ENCODE measurements around the gene EFCAB7. TPM values are rescaled to one million over a fixed set of nuclear protein-coding genes. Genes with fewer than 3 reads are reported as not detected.

EFCAB7 gene
- total RNA-seq, 1 donor from 2014 or later: 4.5 TPM

DNA sequence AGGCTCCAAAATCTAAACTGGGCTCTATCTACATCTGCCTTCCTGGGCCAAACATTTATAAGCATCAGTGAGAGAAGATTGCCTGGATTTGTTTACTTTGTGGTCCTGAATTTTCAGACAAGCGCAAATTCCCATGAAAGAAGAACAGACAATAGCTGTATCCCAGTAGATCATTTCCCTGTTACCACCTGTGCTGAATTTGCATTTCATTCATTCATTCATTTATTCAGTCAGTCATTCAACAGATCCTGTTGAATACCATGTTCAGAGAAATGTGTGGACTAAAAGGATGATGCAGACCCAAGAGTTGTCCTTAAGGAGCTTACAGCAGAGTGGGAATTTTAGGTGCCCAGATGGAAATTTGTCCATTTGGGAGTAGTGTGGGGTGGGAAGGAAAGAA is 72.1 kb downstream of the EFCAB7 start:
- intact Hi-C loops (cut with DNase I): loop anchor here (10.0 kb wide), 1 partner anchor 231 kb away; the partner anchor contains the start of gene ALG6
- DNase-seq (ENCODE audit: low spot score): no peak

DNA sequence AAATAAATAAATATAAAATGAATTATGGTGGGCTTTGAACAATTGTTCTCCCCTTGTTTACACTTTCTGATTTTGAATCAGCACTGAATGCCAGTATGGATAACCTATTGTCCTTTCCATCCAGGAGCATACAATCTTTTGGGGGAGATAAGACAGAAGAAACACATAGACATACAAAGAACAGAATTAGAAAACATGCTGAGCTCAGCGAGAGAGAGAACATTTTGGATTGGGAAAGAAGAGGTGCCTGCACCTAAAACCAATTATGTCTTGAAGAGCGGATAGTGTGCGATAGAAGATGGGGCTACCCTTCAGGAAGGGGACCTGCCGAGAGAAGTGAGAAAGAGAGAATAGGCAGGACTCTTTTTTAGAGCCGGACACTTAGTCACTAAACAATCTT is 76.5 kb downstream of the EFCAB7 start:
- intact Hi-C loops (cut with DNase I): loop anchor here (10.0 kb wide), 1 partner anchor 235 kb away; the partner anchor contains the start of gene ALG6
- no peak for DNase-seq (ENCODE audit: low spot score)

GRCh38 chr1:63600248-63600647 is 76.9 kb downstream of the EFCAB7 start:
- DNase-seq (ENCODE audit: low spot score): no peak
- intact Hi-C loops (cut with DNase I): no loop called here

GRCh38 chr1:63601061-63601460 is 77.7 kb downstream of the EFCAB7 start:
- DNase-seq (ENCODE audit: low spot score): no peak

GRCh38 chr1:63601463-63601862 is 78.1 kb downstream of the EFCAB7 start:
- no peak for DNase-seq (ENCODE audit: low spot score)
- intact Hi-C loops (cut with DNase I): no loop called here

More at GRCh38 chr1:63601061-63601460, 77.7 kb downstream of the EFCAB7 start:
- intact Hi-C loops (cut with DNase I): no loop called here

DNA sequence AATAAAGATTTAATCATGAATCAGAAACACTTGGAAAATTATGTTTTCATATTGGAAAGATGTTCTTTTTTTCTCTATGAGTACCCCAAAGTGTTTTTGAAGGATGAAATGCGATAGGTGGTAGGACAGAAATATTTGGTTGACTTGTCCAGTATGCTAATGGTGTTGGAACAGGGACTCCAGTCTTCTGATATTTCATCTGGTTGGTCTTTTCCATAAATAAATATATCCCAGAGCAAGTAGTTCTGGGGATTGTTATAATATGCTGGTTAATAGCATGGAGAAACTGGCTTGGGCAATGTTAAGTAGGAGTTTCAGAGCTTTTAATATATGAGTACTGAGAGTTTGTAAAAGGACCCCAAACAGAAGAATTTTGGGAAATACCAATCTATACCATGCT is 78.6 kb downstream of the EFCAB7 start:
- intact Hi-C loops (cut with DNase I): no loop called here

GRCh38 chr1:63602629-63603028 is 79.3 kb downstream of the EFCAB7 start:
- DNase-seq (ENCODE audit: low spot score): no peak
- intact Hi-C loops (cut with DNase I): no loop called here

More for the DNA sequence above, 78.6 kb downstream of the EFCAB7 start:
- DNase-seq (ENCODE audit: low spot score): no peak

DNA sequence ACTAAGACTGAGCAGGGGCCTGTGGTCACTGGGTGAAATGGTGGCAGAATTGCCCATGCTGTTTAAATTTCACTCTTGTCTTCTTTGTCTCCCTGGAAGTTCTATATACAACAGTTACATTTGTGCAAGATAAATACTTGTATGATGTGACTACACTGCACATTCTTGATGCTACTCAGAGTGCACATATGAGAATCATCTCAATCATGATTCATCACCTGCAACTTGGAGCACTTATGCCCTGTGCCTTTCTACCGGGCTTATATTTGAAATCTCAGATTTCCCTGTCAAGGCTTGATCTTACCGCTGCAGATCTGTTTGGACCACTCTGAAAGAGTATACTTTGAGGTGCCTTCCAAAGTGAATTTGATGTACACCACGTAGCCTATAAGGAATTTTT is 80.5 kb downstream of the EFCAB7 start:
- DNase-seq (ENCODE audit: low spot score): no peak
- intact Hi-C loops (cut with DNase I): no loop called here

DNA sequence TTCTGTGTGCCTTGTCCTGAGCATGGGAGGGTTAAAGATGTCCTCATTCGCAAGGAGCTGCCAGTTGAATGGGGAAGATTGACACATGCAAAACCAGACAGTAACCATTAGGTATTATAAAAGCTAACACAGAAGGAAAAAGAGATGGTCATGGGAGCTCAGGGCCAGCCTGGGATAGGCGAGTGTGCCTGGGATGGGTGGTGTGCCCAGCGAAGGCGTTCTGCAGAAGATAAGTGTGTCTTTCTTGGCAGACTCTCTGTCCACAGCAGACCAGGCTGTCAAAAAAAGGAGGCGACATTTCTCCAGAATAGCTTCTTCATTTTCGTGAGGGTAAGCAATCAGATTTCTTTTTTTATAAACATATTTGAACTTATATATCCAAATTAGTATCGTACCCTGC is 84.0 kb downstream of the EFCAB7 start:
- no peak for DNase-seq (ENCODE audit: low spot score)
- intact Hi-C loops (cut with DNase I): no loop called here

DNA sequence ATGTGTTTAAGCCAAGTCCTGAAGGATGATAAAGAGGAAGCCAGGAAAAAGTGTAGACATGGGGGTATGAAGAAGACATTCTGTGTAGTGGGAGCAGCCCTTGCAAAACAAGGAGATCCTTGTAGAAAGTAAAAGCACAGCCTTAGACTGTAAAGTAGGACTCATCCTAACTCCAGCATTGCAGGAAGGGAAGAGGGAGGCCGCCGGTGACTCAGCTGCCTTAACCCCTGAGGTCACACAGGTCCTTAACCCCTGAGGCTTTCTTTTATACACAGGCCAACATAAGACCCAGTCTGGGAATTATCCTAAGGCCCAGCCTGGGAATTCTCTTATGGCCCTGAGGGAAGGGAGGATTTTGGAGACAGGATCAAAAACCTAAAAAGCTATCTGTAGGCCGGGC is 87.9 kb downstream of the EFCAB7 start:
- DNase-seq (ENCODE audit: low spot score): no peak
- intact Hi-C loops (cut with DNase I): no loop called here

DNA sequence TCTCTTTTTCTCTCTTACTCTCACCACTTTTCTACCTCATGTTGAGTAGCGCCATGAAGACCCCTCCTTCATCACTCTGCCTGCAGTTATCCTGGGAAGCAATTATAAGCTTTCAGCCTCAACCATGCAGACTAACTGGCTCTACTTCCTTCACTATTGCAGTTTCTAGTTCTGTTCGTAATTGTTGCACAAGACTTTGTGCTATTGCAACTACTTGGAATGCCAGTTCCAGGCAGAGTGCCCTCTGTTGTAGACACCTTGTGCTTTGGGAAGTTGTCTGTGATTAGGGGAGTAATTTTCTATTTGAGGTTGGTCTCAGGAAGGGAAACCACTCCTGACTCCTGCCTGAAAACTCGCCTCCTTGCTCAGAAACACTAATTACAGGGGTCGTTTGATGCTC is 89.2 kb downstream of the EFCAB7 start:
- intact Hi-C loops (cut with DNase I): no loop called here
- DNase-seq (ENCODE audit: low spot score): no peak

GRCh38 chr1:63612971-63613370 is 89.6 kb downstream of the EFCAB7 start:
- intact Hi-C loops (cut with DNase I): no loop called here
- DNase-seq (ENCODE audit: low spot score): no peak

DNA sequence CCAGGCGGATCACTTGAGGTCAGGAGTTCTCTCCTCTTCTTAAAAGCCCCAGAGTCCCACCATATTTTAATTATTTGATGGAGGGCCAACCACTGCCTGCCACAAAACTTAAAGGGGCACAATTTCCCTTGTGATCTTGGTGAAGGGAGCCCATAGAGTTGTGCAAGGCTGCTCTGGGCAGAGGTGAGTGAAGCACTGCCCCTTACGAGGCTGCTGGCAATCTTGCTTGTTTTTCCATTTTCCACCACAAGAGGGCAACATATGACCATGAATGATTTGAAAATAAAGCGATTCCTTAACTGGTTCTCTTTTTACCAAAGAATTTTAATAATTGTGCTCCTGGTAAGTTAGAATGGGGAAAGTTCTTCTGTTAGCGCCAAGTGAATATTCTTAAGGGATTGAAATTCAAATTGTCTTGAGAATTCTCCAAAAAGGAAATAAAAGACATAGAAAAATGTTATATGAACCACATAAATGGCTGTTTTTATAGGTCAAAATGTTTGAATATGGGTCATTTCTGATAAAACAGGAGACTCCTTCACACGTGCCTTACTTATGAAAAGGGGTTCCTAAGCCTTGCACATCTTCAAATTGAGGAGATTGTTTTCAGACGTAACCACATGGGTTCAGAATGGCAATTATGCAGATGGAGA is 92.6 kb downstream of the EFCAB7 start:
- DNase-seq (ENCODE audit: low spot score): no peak
- intact Hi-C loops (cut with DNase I): loop anchor here (2.0 to 5.0 kb wide), 3 partner anchors 66 to 627 kb away; no protein-coding TSS in a partner anchor

DNA sequence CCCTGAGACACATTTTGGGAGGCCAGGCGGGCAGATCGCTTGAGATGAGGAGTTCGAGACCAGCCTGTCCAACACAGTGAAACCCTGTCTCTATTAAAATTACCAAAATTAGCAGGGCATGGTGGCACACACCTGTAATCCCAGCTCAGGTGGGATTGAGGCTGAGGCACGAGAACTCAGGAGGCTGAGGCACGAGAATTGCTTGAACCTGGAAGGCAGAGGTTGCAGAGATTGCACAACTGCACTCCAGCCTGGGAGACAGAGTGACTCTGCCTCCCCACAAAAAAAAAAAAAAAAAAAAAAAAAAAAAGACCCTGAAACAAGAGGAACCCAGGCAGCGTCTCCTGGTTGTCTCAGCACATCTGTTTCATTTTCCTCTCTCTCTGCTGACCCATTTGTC is 94.1 kb downstream of the EFCAB7 start:
- no peak for DNase-seq (ENCODE audit: low spot score)
- intact Hi-C loops (cut with DNase I): loop anchor here (2.0 to 5.0 kb wide), 3 partner anchors 65 to 625 kb away; no protein-coding TSS in a partner anchor

DNA sequence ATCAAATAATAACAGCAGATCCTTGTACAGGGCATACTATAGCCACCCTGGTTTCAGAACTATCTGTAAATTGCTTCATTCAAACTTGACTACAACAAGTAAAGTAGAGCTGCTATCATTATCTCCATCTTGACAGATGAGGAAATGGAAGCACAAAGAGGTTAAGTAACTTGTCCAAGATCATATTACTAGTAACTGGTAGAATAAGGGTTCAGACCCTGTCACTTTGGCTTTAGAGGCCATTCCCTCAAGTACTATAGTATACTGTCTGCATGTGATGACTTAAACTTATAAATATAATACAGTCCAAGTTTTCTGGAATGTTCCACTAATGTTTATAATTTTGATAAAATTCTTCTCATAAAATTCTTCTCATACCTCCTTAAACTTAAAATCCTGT is 94.7 kb downstream of the EFCAB7 start:
- intact Hi-C loops (cut with DNase I): loop anchor here (5.0 kb wide), 2 partner anchors 64 to 519 kb away; no protein-coding TSS in a partner anchor
- DNase-seq (ENCODE audit: low spot score): no peak

- DNase-seq (ENCODE audit: low spot score): no peak
- intact Hi-C loops (cut with DNase I): loop anchor here (5.0 kb wide), 2 partner anchors 63 to 518 kb away; no protein-coding TSS in a partner anchor
These were observed 96.2 kb downstream of the EFCAB7 start for GRCh38 chr1:63619558-63619957.

DNA sequence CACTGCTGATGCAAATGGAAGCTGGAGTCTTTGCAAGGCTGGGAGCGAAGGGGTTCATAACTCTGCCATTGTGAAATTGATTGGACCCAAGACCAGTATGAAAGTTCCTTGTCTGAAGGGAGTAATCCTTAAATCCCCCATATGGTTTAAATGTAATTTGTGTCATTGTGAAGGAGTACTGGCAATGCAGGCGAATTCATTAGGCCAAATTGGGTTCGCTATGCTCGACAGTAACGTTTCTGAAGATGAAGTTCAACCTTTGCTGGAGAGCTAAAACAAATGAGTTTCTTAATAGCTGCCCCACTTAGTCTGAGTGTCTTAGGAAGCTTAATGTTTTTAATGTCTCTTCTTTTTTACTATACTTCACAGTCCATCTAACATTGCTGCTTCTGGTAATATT is 97.3 kb downstream of the EFCAB7 start:
- intact Hi-C loops (cut with DNase I): no loop called here
- DNase-seq (ENCODE audit: low spot score): no peak

DNA sequence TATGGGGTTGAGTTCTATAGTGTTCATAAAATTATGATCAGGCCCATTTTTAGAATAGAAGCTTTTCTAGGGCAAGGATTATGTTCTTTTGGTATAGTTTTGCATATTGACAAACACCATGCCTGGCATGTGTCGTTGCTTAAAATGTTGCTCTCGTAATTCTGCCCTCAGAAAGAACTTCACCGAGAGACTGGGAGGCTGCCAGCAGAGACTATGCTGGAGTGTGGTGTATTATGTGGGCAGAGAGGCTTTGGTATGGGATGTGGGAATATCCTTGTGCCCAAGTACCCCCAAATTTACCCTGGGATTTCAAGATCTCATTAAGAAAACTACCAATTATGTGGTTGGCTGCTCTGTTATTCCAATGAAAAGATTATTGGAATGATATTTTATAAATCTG is 97.8 kb downstream of the EFCAB7 start:
- intact Hi-C loops (cut with DNase I): no loop called here

DNA sequence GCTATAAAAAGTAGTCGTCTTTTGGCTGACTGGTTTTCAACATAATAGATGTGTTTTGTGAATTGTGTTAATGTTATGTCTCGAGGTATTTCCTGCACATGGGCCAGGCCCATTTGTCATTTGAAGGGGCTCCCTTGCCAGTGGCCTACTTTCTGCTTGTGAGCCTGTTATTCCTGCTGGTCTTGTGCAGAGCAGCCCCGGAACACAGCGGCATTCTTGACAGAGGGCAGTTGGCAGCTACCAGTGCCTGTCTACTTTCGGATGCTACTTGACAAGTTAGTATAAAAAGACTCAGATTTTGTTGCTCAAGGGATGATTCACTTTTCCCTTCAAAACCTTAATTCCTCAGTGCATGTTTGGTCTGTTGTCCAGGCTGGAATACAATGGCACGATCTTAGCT is 98.4 kb downstream of the EFCAB7 start:
- DNase-seq (ENCODE audit: low spot score): no peak
- intact Hi-C loops (cut with DNase I): no loop called here

More for the DNA sequence above, 97.8 kb downstream of the EFCAB7 start:
- DNase-seq (ENCODE audit: low spot score): no peak
